Fibroblast of mammary gland (primary cell): Measurements from ENCODE around the gene RAF1.
"Not testable (repeated sequence)": the region's sequence is repeated elsewhere in the genome, so short reads cannot be mapped to it uniquely, and the experiment has no call there.

Experiments
- DNase-seq: peaks from one replicate; pipeline ENCODE4 v3.0.0-alpha.2; 2010; ENCODE audit warnings: low read depth
- H3K4me3 ChIP-seq: 2 replicates; pipeline ENCODE4 v1.5.1; 2011; ENCODE audit warnings: low read depth, mild to moderate bottlenecking, low read length, moderate library complexity; ENCODE audit not compliant: control insufficient read depth
- TF ChIP-seq, protein P1 (sequence below): conservative IDR thresholded peaks from 2 replicates; pipeline ENCODE4 v1.5.1; 2011; ENCODE audit warnings: low read depth, low read length, inconsistent platforms; ENCODE audit not compliant: control insufficient read depth, insufficient read depth

Gene RAF1

DNA sequence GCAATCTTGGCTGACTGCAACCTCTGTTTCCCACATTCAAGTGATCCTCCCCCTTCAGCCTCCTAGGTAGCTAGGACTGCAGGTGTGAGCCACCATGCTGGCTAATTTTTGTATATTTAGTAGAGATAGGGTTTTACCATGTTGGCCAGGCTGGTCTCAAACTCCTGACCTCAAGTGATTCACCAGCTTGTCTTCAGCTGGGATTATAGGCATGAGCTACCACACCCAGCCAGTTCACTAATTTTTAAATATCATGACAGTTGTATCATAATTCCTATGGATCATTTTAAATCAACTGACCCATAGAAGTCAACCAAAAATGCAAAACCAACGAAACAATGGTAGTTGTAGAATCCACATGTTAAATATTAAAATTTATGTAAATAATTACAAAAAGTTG lies 35.1 kb downstream of the RAF1 start:
- DNase-seq = no peak
- no peak overlapping the region for H3K4me3 ChIP-seq

DNA sequence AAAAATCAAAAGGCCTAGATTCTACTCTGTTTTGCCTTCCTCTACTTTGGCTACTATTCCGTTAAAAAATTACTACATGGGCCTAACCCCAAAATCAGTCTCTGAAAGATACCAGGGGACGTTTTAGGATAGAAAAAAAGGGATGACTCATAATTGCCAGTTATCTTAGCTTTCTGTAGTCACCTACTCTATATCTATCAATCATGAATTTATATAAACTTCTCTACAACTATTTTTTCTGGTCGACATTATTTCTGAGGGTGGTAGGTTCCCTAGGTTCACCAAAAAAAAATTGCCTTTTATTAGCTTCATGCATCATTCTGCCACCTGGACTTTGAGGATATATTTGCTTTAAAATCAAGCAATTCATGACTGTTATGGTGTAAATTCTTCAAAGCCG lies 36.5 kb downstream of the RAF1 start:
- DNase-seq = no peak
- TF ChIP-seq, protein P1, sequence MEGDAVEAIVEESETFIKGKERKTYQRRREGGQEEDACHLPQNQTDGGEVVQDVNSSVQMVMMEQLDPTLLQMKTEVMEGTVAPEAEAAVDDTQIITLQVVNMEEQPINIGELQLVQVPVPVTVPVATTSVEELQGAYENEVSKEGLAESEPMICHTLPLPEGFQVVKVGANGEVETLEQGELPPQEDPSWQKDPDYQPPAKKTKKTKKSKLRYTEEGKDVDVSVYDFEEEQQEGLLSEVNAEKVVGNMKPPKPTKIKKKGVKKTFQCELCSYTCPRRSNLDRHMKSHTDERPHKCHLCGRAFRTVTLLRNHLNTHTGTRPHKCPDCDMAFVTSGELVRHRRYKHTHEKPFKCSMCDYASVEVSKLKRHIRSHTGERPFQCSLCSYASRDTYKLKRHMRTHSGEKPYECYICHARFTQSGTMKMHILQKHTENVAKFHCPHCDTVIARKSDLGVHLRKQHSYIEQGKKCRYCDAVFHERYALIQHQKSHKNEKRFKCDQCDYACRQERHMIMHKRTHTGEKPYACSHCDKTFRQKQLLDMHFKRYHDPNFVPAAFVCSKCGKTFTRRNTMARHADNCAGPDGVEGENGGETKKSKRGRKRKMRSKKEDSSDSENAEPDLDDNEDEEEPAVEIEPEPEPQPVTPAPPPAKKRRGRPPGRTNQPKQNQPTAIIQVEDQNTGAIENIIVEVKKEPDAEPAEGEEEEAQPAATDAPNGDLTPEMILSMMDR = no peak
- H3K4me3 ChIP-seq = no peak overlapping the region

More for the DNA sequence above, 35.1 kb downstream of the RAF1 start:
- TF ChIP-seq, protein P1 = no peak

DNA sequence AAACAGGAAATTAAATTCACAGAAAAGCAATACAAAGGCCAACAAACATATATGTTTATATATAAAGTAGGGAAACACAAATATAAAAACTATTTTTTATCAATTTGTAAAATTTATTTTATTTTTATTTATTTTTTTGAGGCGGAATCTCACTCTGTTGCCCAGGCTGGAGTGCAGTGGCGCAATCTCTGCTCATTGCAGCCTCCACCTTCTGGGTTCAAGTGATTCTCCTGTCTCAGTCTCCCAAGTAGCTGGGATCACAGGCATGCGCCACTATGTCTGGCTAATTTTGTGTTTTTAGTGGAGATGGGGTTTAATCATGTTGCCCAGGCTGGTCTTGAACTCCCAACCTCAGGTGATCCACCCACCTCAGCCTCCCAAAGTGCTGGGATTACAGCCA lies 39.0 kb downstream of the RAF1 start:
- DNase-seq, H3K4me3 ChIP-seq: not testable (repeated sequence)

DNA sequence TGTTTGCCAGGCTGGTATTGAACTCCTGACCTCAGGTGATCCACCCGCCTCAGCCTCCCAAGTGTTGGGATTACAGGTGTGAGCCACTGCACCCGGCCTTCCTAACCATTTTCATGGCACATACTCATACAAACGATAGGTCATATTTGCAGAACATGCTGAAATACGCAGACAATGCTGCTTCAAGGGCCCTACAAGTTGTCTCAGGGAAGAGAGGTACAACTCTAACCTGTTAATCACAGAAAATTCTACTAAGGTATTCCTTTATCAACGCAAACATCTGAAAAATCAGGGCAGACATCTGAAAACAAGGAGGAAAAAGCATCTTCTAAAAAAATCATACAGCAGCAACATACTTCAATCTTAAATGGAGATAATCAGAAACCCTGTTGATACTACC lies 39.9 kb downstream of the RAF1 start:
- TF ChIP-seq, protein P1 = no peak
- DNase-seq = no peak
- no peak overlapping the region for H3K4me3 ChIP-seq

DNA sequence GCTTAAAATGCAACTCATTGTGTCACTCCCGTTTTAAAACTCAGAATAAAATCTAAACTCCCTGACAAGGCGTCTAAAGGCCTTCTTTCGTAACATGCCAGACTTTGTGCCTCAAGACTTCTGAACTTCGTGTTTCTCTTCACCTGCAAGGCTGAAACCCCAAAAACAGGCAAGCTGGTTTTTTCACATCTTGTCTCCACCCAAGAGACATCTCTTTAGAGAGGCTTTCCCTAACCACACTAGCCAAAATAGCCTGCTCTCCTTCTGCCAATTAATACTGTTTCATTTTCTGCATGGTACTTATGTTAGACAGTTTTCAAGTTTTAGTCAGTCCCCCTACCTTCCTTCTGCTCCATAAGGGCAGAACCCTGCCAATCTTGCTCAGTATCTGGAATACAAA lies 41.6 kb downstream of the RAF1 start:
- no peak overlapping the region for H3K4me3 ChIP-seq
- no peak for DNase-seq
- TF ChIP-seq, protein P1 = no peak

DNA sequence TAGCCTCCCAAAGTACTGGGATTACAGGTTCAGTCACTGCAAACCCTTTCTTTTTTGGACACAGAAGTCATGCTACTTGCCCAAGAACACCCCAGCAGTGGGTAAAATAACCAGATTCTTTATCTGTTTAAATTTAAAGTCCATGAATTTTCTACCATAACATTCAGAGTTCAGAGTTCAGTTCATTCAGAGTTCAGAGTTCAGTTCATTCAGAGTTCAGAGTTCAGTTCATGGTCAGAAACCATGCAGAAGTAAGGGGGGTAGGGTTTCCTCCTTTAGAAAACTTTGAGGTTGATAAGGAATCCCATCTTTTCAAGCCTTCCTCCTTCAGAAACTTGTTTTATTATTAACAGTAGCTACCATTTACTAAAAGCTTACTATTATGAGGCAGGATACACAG lies 43.2 kb downstream of the RAF1 start:
- H3K4me3 ChIP-seq = no peak overlapping the region
- DNase-seq = no peak
- TF ChIP-seq, protein P1 = no peak

DNA sequence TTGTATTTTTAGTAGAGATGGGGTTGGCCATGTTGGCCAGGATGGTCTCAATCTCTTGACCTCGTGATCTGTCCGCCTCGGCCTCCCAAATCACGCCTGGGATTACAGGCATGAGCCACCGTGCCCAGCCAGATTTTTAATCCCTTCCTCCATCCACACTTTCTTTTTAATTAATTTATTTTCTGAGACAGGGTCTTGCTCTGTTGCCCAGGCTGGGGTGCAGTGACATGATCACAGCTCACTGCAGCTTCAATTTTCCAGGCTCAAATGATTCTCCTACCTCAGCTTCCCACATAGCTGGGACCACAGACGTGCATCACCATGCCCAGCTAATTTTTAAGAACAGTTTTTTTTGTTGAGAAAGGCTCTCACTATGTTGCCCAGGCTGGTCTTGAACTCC lies 43.6 kb downstream of the RAF1 start:
- no peak overlapping the region for H3K4me3 ChIP-seq
- TF ChIP-seq, protein P1 = no peak
- no peak for DNase-seq
